DND-41 (cell line): Measurements from ENCODE around the gene ASXL1.

ENCODE experiments used
- EZH2 ChIP-seq: IDR thresholded peaks from 3 replicates; pipeline ENCODE4 v1.6.1; 2012; ENCODE audit warnings: borderline replicate concordance, low read depth, mild to moderate bottlenecking, moderate library complexity, low read length, inconsistent platforms; ENCODE audit not compliant: severe bottlenecking
- TF ChIP-seq, protein P1 (sequence below): IDR thresholded peaks from 2 replicates; pipeline ENCODE4 v1.5.1; 2012; ENCODE audit warnings: borderline replicate concordance, low read length, moderate library complexity, mild to moderate bottlenecking; ENCODE audit not compliant: poor library complexity, severe bottlenecking; ENCODE audit errors: extremely low read depth

DNA sequence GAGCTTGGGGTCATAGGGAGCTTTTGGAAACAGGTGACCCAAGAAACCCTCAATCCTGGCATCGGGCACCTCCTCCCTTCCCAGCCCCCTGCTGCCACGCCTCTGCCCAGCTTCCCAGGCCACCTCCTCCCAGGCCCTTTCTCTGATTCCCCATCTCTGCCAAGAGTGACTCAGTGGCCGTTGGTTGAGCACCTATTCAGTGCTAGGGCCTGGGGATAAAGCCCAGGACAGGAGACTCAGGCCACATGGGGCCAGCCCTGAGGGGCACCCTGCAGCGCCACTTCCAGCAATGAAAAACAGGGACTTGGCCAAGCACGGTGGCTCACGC, 110.1 kb downstream of the ASXL1 start:
- TF ChIP-seq, protein P1, sequence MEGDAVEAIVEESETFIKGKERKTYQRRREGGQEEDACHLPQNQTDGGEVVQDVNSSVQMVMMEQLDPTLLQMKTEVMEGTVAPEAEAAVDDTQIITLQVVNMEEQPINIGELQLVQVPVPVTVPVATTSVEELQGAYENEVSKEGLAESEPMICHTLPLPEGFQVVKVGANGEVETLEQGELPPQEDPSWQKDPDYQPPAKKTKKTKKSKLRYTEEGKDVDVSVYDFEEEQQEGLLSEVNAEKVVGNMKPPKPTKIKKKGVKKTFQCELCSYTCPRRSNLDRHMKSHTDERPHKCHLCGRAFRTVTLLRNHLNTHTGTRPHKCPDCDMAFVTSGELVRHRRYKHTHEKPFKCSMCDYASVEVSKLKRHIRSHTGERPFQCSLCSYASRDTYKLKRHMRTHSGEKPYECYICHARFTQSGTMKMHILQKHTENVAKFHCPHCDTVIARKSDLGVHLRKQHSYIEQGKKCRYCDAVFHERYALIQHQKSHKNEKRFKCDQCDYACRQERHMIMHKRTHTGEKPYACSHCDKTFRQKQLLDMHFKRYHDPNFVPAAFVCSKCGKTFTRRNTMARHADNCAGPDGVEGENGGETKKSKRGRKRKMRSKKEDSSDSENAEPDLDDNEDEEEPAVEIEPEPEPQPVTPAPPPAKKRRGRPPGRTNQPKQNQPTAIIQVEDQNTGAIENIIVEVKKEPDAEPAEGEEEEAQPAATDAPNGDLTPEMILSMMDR: no peak
- no peak for TF ChIP-seq EZH2
